Mucosa of descending colon (tissue), 3 donors: ENCODE results near the gene METRNL. TPM values are rescaled to one million over a fixed set of nuclear protein-coding genes. Genes with fewer than 3 reads are reported as not detected.

Experiments
- ATAC-seq: fragments of 200-7000 bp; cut with Tn5 transposase; one replicate; pipeline ENCODE4 v1.9.1; 2020; ENCODE audit warnings: mild to moderate bottlenecking, moderate library complexity
- DNase-seq, 3 donors: peaks; one replicate each; pipeline ENCODE4 v3.0.0-alpha.2; 2020
- H3K36me3 ChIP-seq: fragments of 200-600 bp; one replicate; pipeline ENCODE4 v1.8.0; 2021; ENCODE audit warnings: low read depth, mild to moderate bottlenecking
- H3K4me1 ChIP-seq: fragments of 200-600 bp; one replicate; pipeline ENCODE4 v1.8.0; 2021; ENCODE audit warnings: low read depth, mild to moderate bottlenecking
- H3K4me3 ChIP-seq: fragments of 200-600 bp; one replicate; pipeline ENCODE4 v1.8.0; 2021; ENCODE audit warnings: mild to moderate bottlenecking
- H3K9me3 ChIP-seq: fragments of 200-600 bp; one replicate; pipeline ENCODE4 v1.8.0; 2021; ENCODE audit warnings: mild to moderate bottlenecking
- CTCF ChIP-seq: fragments of 200-600 bp; IDR thresholded peaks from one replicate; pipeline ENCODE4 v1.8.0; 2022; ENCODE audit warnings: antibody characterized with exemption, mild to moderate bottlenecking
- intact Hi-C, 2 donors: fragments of 100-400 bp; cut with DNase I in 1 of 2; cut with micrococcal nuclease in 1 of 2; formaldehyde crosslinking; loops; one replicate each; pipeline versions ENCODE4 v1.11.0 to v1.11.1; 2022; cut with DNase I, micrococcal nuclease
- total RNA-seq, 3 donors: library from RNA; stranded (reverse); fragmentation: NEBNext Ultra II Directional in 2 of 3; extraction: Animal tissue kit (Norgen Biotek cat#: 25700) in 2 of 3; gene quantifications; one replicate each; pipeline versions ENCODE4 v1.2.1 to v1.2.4, GENCODE V29; 2021 to 2023
- donor health status: DM: no; HTN: no; CAD: no; lungs with moderate emphysema.
- donor health status: DM: no; HTN: no; CAD: no.
- donor health status: DM: no; HTN: yes; CAD: no.

Gene METRNL
- total RNA-seq, 3 donors from 2014 or later, result 78.6 to 134 (median 116) TPM

GRCh38 chr17:83082909-83083367 is 3.5 kb downstream of the METRNL start:
- intact Hi-C loops, result no loop called here
- ATAC-seq (no peak), DNase-seq (peak in 1 of 3 donors; percentile 53)
- H3K36me3 ChIP-seq, result no peaks in the 10 kb centered on the region
- TF ChIP-seq CTCF, result no peak
- H3K9me3 ChIP-seq, result no peaks in the 10 kb centered on the region
- H3K4me1 ChIP-seq, result peaks cover 47% of the 10 kb centered on the region
- no peak overlapping the region for H3K4me3 ChIP-seq

DNA sequence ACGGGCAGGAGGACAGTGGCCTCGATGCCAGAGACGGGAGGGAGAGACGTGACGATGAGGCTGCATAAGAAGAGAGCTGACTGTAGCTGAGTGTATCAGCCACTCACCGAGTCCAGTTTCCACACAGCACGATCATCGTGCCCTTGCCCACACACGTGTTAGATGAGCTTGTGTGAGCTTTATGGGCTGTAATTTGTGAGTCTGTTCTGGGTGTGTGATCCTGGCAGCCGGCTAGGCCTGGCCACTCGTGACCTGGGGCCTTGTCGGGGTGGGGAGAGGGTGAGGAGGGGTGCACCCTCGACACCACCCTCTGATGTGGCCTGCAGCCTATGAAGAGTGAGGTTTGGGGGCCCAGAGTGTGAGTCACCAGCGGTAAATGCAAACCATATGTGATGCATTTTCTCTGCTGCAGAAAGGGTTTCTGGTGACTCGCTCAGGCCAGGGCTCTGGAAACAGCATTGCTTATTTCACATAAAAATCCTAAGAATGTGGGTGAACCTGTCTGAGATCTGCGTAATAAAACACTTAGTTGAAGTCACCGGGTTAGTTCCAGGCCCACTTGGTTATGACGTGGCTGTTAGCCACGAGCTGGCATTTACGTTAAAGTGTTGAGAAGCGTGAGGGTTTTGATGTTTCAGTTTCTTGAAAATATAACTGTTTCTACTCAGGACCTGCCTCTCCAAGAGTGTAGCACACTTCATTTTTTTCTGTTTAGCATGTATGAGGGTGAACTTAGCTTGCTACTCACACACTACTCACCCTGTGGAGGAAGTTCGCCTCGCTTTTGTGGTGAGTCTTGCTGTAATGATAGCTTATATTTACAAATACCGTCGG is 4.2 kb downstream of the METRNL start:
- no peak for TF ChIP-seq CTCF
- Histone ChIP-seq H3K4me1 (peaks cover 50% of the 10 kb centered on the region), H3K9me3 (no peaks in the 10 kb centered on the region), H3K4me3 (no peak overlapping the region), H3K36me3 (no peaks in the 10 kb centered on the region)
- DNase-seq (peak in 1 of 3 donors; percentile 66), ATAC-seq (peak; percentile 1)
- intact Hi-C loops, result no loop called here

GRCh38 chr17:83084214-83084613 is 4.8 kb downstream of the METRNL start:
- H3K9me3 ChIP-seq, result no peaks in the 10 kb centered on the region
- no peak overlapping the region for H3K4me3 ChIP-seq
- DNase-seq (no peak), ATAC-seq (no peak)
- intact Hi-C loops, result no loop called here
- TF ChIP-seq CTCF, result no peak
- H3K4me1 ChIP-seq, result peaks cover 55% of the 10 kb centered on the region
- no peaks in the 10 kb centered on the region for H3K36me3 ChIP-seq

GRCh38 chr17:83084621-83085056 is 5.2 kb downstream of the METRNL start:
- no peaks in the 10 kb centered on the region for H3K9me3 ChIP-seq
- DNase-seq, result peak; percentile 88
- H3K36me3 ChIP-seq, result no peaks in the 10 kb centered on the region
- no peak overlapping the region for H3K4me3 ChIP-seq
- no peak for TF ChIP-seq CTCF
- intact Hi-C loops, result no loop called here
- ATAC-seq, result peak; percentile 57
- H3K4me1 ChIP-seq, result peaks cover 55% of the 10 kb centered on the region

DNA sequence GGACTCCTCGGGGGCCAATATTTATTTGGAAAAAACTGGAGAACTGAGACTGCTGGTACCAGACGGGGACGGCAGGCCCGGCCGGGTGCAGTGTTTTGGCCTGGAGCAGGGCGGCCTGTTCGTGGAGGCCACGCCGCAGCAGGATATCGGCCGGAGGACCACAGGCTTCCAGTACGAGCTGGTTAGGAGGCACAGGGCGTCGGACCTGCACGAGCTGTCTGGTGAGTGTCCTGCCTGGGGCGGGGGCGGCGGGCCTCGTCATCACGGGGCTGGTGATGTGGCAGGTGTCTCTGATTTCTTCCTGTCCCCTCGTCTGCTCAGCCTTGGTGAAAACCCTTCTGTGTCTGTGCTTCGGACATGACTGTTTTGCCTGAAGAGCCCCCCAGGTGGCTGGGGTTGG is 5.7 kb downstream of the METRNL start:
- intact Hi-C loops, result no loop called here
- Histone ChIP-seq H3K9me3 (no peaks in the 10 kb centered on the region), H3K36me3 (no peaks in the 10 kb centered on the region), H3K4me1 (peaks cover 55% of the 10 kb centered on the region), H3K4me3 (no peak overlapping the region)
- no peak for ATAC-seq
- no peak for TF ChIP-seq CTCF
- peak in 1 of 3 donors; percentile 41 for DNase-seq
